ENCODE results near the gene CALML5. TPM values are rescaled to one million over a fixed set of nuclear protein-coding genes. Genes with fewer than 3 reads are reported as not detected.

Gene CALML5
- total and polyA plus RNA-seq, 9 of the 15 experiments (the other 6 are each of a cell fraction or from before 2014, with no cell fraction given), result not detected

- TF ChIP-seq NR2C1 (IDR thresholded peaks at IDR 0.05) (0 out of 2 replicates have a peak, but pooled peaks have one; percentile 12), NR2C1 (tag; IDR thresholded peaks at IDR 0.05) (no peak), MEF2A (IDR thresholded peaks at IDR 0.05; ENCODE audit: control insufficient read depth, low read depth, low read length) (no peak), ARNT (IDR thresholded peaks at IDR 0.05) (0 out of 4 replicates have a peak, but pooled peaks of 1 of the 2 experiments have one; percentile 38), RBM17 (IDR thresholded peaks at IDR 0.05; ENCODE audit: borderline replicate concordance, low read depth, low read length) (no peak), ZNF586 (CRISPR knock-in tag; conservative IDR thresholded peaks at IDR 0.05) (no peak), TCF7L2 (IDR thresholded peaks at IDR 0.05; ENCODE audit: low read depth, low read length) (no peak), HLTF (IDR thresholded peaks at IDR 0.05) (0 out of 2 replicates have a peak, but pooled peaks have one; percentile 52), ZNF23 (CRISPR knock-in tag; IDR thresholded peaks at IDR 0.05) (no peak), ZMIZ1 (IDR thresholded peaks at IDR 0.05; ENCODE audit: low read depth in 2 of 2, low read length in 2 of 2) (no peak), DPF2 (IDR thresholded peaks at IDR 0.05) (peak; percentile 26; the same call in 1 of the 2 replicates), POU5F1 (IDR thresholded peaks at IDR 0.05; ENCODE audit: borderline replicate concordance, low read depth, low read length, partially characterized antibody) (no peak), MYBL2 (IDR thresholded peaks at IDR 0.05; ENCODE audit: low read depth) (peak; percentile 29; the same call in 1 of the 2 replicates), MYBL2 (CRISPR knock-in tag; IDR thresholded peaks at IDR 0.05; ENCODE audit: borderline replicate concordance) (no peak), JUNB (CRISPR knock-in tag; conservative IDR thresholded peaks at IDR 0.05) (no peak), AFF4 (CRISPR knock-in tag; IDR thresholded peaks at IDR 0.05) (no peak), ZBED1 (IDR thresholded peaks at IDR 0.05) (no peak), SMAD2 (IDR thresholded peaks at IDR 0.05; ENCODE audit: low read depth, low read length) (no peak), ZNF75A (CRISPR knock-in tag; IDR thresholded peaks at IDR 0.05) (no peak), KLF1 (tag; IDR thresholded peaks at IDR 0.05) (no peak), HDAC1 (IDR thresholded peaks at IDR 0.05) (0 out of 4 replicates have a peak, but pooled peaks of 1 of the 2 experiments have one; percentile 49), ZBTB26 (CRISPR knock-in tag; IDR thresholded peaks at IDR 0.05) (peak; percentile 9), ELF4 (CRISPR knock-in tag; IDR thresholded peaks at IDR 0.05) (no peak), MTA1 (IDR thresholded peaks at IDR 0.05; ENCODE audit: borderline replicate concordance) (no peak)
Observed at GRCh38 chr10:5497289-5497688, 2.1 kb downstream of the CALML5 start (continued).
